ENCODE data around the gene HDAC3.

- TF ChIP-seq CTCF (IDR thresholded peaks at IDR 0.05) (no peak), POLR2A (IDR thresholded peaks at IDR 0.05) (no peak)
These were observed 38.1 kb upstream of the HDAC3 start for GRCh38 chr5:141674747-141675146.
